CD4-positive, alpha-beta T cell treated with Interferon alpha-2 for 1 hour (primary cell): ENCODE results near the gene C1orf174.

Experiments used
- DNase-seq, 2 donors: peaks; one replicate each; pipeline ENCODE4 v3.0.0-alpha.2; 2020 to 2022

Gene C1orf174

DNA sequence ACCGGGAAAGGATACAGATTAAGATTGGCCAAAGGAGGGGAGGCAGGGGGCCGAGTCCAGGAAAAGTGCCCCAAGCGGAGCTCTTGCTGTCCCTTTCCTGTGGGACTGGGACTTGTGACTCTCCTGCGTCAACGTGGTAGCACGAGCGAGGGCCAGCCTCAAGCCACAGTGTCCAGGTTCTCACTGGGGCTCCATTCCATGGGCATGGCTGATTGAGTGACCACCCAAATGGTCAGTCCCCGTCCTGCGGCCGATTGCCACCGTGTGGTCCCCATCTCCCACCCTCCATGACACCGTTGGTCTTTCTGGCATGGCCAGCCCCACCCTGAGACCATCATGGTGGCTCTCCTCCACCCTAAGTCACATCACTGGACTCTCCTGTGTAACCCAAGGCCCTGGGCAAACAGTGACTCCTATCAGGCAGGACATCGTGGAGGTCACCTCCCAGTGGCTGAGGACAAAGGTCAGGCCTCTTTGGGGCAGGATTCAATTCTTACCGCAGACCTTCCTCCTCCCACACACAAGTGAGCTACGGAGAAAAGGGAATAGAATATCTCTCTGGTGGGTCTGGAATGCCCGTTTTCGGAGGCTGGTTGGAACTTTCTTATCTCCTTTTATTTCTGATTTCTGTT lies 8.9 kb upstream of the C1orf174 start:
- DNase-seq, result no peak

- DNase-seq, result no peak
Measured at GRCh38 chr1:3907621-3908165, 7.6 kb upstream of the C1orf174 start.

- DNase-seq, result peak in 1 of 2 donors; percentile 46
Measured at GRCh38 chr1:3907031-3907534, 7.0 kb upstream of the C1orf174 start.

GRCh38 chr1:3906672-3907020 lies 6.6 kb upstream of the C1orf174 start:
- no peak for DNase-seq

DNA sequence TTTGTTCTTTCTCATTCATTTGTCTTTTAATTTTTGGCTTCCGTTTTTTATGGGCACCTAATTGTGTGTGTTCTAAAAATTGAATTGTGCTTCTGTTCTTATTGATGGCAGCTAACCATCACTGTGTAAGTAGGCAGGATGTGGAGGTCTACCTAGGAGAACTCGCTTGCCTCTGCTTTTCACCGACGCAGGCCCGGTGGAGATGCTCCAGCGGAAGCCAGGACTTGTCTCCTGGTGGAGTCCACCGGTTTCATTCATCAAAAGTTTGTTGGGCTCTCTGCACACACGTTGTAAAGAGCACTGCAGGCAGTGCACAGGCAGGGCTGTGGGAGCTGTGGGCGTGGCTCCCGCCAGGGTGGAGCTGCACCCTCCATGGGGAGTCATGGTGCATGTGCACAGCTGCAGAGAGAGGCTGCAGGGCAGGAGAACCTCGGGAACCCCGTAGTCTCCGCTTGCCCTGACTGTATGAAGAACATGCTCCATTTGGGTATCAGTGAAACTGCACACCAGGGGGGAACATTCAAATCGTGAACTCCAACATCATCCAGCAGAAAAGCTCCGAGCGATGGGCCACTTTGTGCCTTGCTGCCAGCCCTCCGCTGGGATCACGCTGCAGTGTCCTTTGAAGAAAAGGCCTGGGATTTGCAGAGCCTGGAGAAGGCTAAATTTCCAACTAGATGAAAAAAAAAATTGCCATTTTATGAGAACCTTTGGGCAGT lies 6.0 kb upstream of the C1orf174 start:
- no peak for DNase-seq

GRCh38 chr1:3905266-3905952 lies 5.3 kb upstream of the C1orf174 start:
- DNase-seq, result no peak

DNA sequence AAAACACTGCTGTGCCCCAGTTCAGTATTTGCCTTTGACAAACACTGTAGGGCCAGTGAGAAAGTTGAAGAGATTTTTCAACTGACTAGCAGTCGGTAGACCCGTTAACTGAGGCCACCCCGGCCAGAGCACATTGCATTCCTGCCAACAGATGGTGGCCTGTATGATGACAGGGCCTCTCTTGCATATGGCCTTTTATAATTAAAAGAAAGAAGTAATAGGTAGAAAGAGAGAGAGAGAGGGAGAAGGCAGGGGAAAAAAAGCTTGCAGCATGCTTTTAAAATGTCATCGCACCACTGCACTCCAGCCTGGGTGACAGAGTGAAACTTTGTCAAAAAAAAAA lies 4.7 kb upstream of the C1orf174 start:
- no peak for DNase-seq

- no peak for DNase-seq
Measured at GRCh38 chr1:3904006-3904842, 4.2 kb upstream of the C1orf174 start.

DNA sequence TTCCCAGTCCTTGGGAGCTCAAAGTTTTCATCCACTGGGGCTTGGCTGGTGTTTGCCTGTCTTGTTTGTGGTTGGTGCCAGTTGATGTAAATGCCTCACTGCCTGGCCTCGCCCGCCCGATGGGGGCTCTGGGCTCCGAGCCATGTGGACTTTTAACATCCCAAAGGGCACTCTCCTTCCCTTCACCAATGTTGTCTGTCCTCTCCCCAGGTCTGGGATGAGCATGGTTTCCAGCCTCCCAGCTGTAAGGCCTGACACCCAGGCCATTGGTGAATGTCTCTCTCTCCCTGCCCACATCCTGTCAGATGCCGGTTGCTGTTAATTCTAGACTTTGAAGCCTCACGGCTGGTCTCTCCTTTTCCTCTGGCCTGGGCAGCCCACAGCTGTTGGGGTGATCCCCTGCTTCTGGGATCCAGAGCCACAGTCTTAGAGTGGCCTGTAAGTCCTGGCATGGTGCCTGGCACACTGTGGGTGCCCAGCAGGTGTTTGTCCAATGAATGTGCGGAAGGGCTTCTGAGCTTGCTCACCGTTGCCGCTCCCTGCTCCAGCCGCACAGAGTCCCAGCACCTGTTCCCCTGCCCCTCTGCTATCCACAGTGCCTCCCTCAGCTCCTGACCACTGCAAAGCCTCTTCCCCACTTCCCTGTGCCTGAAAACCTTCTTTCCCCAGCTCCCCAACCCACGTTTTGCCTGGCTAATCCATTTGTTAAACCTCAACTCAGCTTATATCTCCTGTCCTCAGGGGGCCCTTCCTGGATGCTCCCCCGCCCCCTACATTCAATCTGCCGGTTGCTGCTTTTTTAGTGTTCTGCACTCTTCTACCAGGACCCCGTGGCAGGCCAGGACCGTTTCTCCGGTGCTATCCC lies 3.3 kb upstream of the C1orf174 start:
- DNase-seq, result peak in 1 of 2 donors; percentile 60

DNA sequence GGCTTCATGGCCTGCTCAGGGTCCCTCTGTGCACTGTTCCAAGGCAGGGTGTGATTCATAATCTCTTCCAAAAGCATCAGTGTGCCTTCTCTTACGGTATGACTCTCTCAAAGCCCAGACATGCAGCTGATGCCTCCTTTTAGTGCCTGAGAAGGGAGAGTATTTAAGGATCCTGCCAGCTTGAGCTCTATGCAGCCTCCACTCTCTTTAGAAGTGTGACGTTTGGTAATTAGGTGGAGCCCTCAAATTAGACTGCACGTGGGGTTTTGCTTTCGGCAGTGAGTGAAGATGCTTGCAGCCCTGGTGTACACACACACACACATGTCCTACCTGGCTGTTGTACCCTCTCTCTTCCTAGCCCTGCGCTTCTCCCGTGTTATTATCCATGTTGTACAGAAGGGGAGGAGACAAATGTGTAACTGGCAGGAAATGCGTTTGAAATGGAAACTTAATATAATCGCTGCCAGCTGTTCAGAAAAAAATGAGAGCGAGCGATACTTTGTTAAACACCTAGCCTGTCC lies 2.6 kb upstream of the C1orf174 start:
- DNase-seq, result peak in 1 of 2 donors; percentile 57

GRCh38 chr1:3902111-3902511 lies 2.0 kb upstream of the C1orf174 start:
- peak; percentile 16 to 50 for DNase-seq

DNA sequence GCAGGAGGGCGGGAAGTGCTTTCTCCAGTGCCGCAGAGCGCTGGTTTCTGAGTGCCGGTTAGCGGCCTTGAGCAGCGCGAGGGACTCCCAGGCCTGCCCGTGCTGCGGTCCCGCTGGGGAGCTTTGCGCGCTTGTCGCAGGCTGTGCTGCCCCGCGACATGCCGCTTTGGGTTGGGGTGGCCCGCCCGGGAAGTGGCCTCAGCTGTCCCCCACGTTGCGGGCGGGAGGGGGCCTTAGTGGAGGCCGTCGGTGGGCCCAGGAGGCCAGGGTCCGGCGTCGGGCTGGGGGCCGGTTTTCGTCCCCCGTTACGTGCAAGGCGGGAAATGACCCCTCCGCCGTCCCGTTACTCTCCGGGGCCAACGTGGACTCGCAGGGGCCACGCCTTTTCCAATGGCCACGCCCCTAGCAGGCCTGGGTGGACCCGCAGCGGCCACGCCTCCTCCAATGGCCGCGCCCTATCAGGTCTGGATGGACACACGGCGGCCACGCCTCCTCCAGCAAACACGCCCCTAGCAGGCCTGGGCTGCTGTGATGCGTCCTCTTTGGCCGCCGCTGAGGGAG lies 977 bp upstream of the C1orf174 start:
- peak; percentile 92 to 93 for DNase-seq

GRCh38 chr1:3899754-3900149 lies 320 bp downstream of the C1orf174 start:
- DNase-seq, result no peak

GRCh38 chr1:3898994-3899753 lies 898 bp downstream of the C1orf174 start:
- no peak for DNase-seq

DNA sequence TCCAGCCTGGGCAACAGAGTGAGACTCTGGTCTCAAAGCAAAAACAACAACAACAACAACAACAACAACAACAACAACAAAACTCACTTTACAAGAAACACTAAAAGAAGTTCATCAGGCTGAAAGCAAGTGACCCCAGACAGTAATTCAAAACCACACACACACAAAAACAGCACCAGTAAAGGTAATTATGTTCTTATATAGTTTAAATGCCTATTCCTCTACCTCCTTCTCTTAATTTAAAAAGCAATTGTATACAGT lies 1.7 kb downstream of the C1orf174 start:
- no peak for DNase-seq

GRCh38 chr1:3896396-3897000 lies 3.6 kb downstream of the C1orf174 start:
- no peak for DNase-seq

GRCh38 chr1:3895951-3896325 lies 4.1 kb downstream of the C1orf174 start:
- DNase-seq, result no peak

GRCh38 chr1:3895279-3895950 lies 4.7 kb downstream of the C1orf174 start:
- no peak for DNase-seq

- DNase-seq, result no peak
Measured at GRCh38 chr1:3894626-3895278, 5.3 kb downstream of the C1orf174 start.
